OCI-LY3 (cell line): ENCODE measurements around the gene KIF1A.

Experiments
- H2AFZ ChIP-seq: fragments of 200-600, 300-600 bp; shearing (Covaris generic); 2 replicates; pipeline ENCODE4 v1.6.0; 2014; ENCODE audit warnings: antibody characterized with exemption, low read depth, low read length
- H3K27ac ChIP-seq: fragments of 200-600, 300-600 bp; sonication (generic); 2 replicates; pipeline ENCODE4 v1.5.1; 2014; ENCODE audit warnings: mild to moderate bottlenecking, low read length, moderate library complexity, mixed read lengths
- H3K27me3 ChIP-seq: fragments of 200-600, 300-600 bp; sonication (generic); 2 replicates; pipeline ENCODE4 v1.6.1; 2014; ENCODE audit warnings: low read depth, low read length, mixed read lengths
- H3K36me3 ChIP-seq: fragments of 200-600, 300-600 bp; sonication (generic); replicated peaks from 2 replicates; pipeline ENCODE3; 2014; ENCODE audit warnings: low read depth, low read length, mixed read lengths
- H3K4me1 ChIP-seq: fragments of 300-600, 200-600 bp; sonication (generic); 2 replicates; pipeline ENCODE4 v1.6.1; 2014; ENCODE audit warnings: low read length, mixed read lengths
- H3K4me2 ChIP-seq: fragments of 200-600, 300-600 bp; sonication (generic); 2 replicates; pipeline ENCODE4 v1.6.1; 2014; ENCODE audit warnings: low read length, mixed read lengths
- H3K4me3 ChIP-seq: fragments of 300-600, 200-600 bp; sonication (generic); 2 replicates; pipeline ENCODE4 v1.5.1; 2014; ENCODE audit warnings: antibody characterized with exemption, mild to moderate bottlenecking, low read length, moderate library complexity
- H3K79me2 ChIP-seq: fragments of 300-600, 200-600 bp; shearing (Covaris generic); 2 replicates; pipeline ENCODE4 v1.6.1; 2014; ENCODE audit warnings: mild to moderate bottlenecking, low read length, mixed read lengths
- H3K9ac ChIP-seq: fragments of 300-600, 200-600 bp; shearing (Covaris generic); 2 replicates; pipeline ENCODE4 v1.6.0; 2014; ENCODE audit warnings: mild to moderate bottlenecking, low read length, moderate library complexity
- H3K9me3 ChIP-seq: fragments of 200-600, 300-600 bp; shearing (Covaris generic); 2 replicates; pipeline ENCODE4 v1.6.1; 2014; ENCODE audit warnings: low read length, mixed read lengths; ENCODE audit not compliant: insufficient read depth
- H4K20me1 ChIP-seq: fragments of 200-600, 300-600 bp; sonication (generic); 2 replicates; pipeline ENCODE4 v1.6.1; 2016; ENCODE audit warnings: low read length, mixed read lengths; ENCODE audit not compliant: insufficient read depth
- CTCF ChIP-seq: fragments of 200-600, 300-600 bp; sonication (generic); IDR thresholded peaks from 2 replicates; pipeline ENCODE4 v1.5.1; 2014; ENCODE audit warnings: antibody characterized with exemption, low read length, low read depth
- EZH2phosphoT487 ChIP-seq: fragments of 200-600 bp; shearing (Covaris generic); IDR thresholded peaks from 2 replicates; pipeline ENCODE4 v1.6.1; 2018; ENCODE audit warnings: antibody characterized with exemption, mixed run types, low read depth

Gene KIF1A

GRCh38 chr2:240735476-240735875 is 84.5 kb downstream of the KIF1A start:
- no peak overlapping the region for H3K4me3 ChIP-seq
- no peaks in the 10 kb centered on the region for H3K79me2 ChIP-seq
- no peaks in the 10 kb centered on the region for H3K36me3 ChIP-seq
- no peak overlapping the region for H3K9ac ChIP-seq
- no peak overlapping the region for H2AFZ ChIP-seq
- H3K4me2 ChIP-seq: no peak overlapping the region
- H4K20me1 ChIP-seq: no peaks in the 10 kb centered on the region
- H3K4me1 ChIP-seq: no peaks in the 10 kb centered on the region
- no peaks in the 10 kb centered on the region for H3K9me3 ChIP-seq
- 0 out of 2 replicates have a peak, but pooled peaks cover 6% of the 10 kb centered on the region for H3K27me3 ChIP-seq
- TF ChIP-seq CTCF (no peak), EZH2phosphoT487 (no peak)
- H3K27ac ChIP-seq: no peak overlapping the region

GRCh38 chr2:240734756-240735155 is 85.3 kb downstream of the KIF1A start:
- Histone ChIP-seq H3K27me3 (0 out of 2 replicates have a peak, but pooled peaks cover 6% of the 10 kb centered on the region), H3K9ac (no peak overlapping the region), H3K4me3 (no peak overlapping the region), H3K9me3 (no peaks in the 10 kb centered on the region), H4K20me1 (no peaks in the 10 kb centered on the region), H3K79me2 (no peaks in the 10 kb centered on the region), H3K36me3 (no peaks in the 10 kb centered on the region), H3K4me2 (no peak overlapping the region), H2AFZ (no peak overlapping the region), H3K27ac (no peak overlapping the region), H3K4me1 (no peaks in the 10 kb centered on the region)
- TF ChIP-seq EZH2phosphoT487: no peak
- no peak for TF ChIP-seq CTCF

DNA sequence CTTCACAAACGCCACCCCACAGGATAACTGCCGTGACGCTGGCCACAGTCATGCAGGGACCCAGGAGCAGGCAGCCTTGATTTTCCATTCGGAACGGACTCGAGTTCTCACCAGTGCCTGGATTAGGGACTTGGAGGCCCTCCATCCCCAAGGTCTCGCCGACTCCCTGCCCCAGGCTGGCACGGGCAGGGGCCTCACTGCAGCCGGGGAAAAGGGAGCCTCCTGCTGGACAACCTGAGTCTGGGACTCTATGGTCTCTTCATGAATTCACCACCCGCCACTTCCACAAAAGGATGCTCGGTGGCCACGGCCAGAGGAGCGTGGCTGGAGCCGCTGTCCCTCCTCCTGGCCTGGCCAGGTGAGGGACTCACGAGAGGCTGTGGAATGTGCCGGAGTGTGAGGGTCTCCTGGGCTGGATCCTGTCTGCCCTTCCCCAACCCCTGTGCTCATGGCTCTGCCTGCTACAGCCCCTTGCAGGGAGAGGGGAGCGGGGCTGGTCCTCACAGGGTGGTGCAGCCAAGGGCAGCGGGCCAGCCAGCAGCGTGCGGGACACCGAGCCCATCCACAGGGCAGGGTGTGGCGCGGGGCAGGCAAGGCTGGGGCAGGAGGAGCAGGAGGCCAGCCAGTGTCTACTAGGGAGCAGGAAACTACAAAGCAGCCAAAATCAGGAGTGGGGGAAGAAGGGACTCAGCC is 86.1 kb downstream of the KIF1A start:
- no peak overlapping the region for H2AFZ ChIP-seq
- H3K4me1 ChIP-seq: no peaks in the 10 kb centered on the region
- H3K36me3 ChIP-seq: no peaks in the 10 kb centered on the region
- H3K27ac ChIP-seq: no peak overlapping the region
- TF ChIP-seq EZH2phosphoT487 (no peak), CTCF (peak; percentile 28)
- H4K20me1 ChIP-seq: no peaks in the 10 kb centered on the region
- no peak overlapping the region for H3K4me3 ChIP-seq
- 0 out of 2 replicates have a peak, but pooled peaks cover 4% of the 10 kb centered on the region for H3K27me3 ChIP-seq
- H3K4me2 ChIP-seq: no peak overlapping the region
- H3K9me3 ChIP-seq: no peaks in the 10 kb centered on the region
- no peak overlapping the region for H3K9ac ChIP-seq
- H3K79me2 ChIP-seq: no peaks in the 10 kb centered on the region

- H3K4me3 ChIP-seq: no peak overlapping the region
- no peaks in the 10 kb centered on the region for H3K4me1 ChIP-seq
- no peaks in the 10 kb centered on the region for H3K27me3 ChIP-seq
- H3K79me2 ChIP-seq: no peaks in the 10 kb centered on the region
- TF ChIP-seq EZH2phosphoT487 (no peak), CTCF (no peak)
- H2AFZ ChIP-seq: no peak overlapping the region
- no peaks in the 10 kb centered on the region for H3K36me3 ChIP-seq
- H3K27ac ChIP-seq: no peak overlapping the region
- no peak overlapping the region for H3K4me2 ChIP-seq
- no peaks in the 10 kb centered on the region for H4K20me1 ChIP-seq
- H3K9ac ChIP-seq: no peak overlapping the region
- H3K9me3 ChIP-seq: no peaks in the 10 kb centered on the region
Observed at GRCh38 chr2:240732911-240733622, 87.0 kb downstream of the KIF1A start.
